Measurements from ENCODE around the gene SHOX. TPM values are rescaled to one million over a fixed set of nuclear protein-coding genes. Genes with fewer than 3 reads are reported as not detected.

Gene SHOX
- polyA plus RNA-seq, 1 donor (not counting 4 experiments of a cell fraction or from before 2014, with no cell fraction given): not detected

DNA sequence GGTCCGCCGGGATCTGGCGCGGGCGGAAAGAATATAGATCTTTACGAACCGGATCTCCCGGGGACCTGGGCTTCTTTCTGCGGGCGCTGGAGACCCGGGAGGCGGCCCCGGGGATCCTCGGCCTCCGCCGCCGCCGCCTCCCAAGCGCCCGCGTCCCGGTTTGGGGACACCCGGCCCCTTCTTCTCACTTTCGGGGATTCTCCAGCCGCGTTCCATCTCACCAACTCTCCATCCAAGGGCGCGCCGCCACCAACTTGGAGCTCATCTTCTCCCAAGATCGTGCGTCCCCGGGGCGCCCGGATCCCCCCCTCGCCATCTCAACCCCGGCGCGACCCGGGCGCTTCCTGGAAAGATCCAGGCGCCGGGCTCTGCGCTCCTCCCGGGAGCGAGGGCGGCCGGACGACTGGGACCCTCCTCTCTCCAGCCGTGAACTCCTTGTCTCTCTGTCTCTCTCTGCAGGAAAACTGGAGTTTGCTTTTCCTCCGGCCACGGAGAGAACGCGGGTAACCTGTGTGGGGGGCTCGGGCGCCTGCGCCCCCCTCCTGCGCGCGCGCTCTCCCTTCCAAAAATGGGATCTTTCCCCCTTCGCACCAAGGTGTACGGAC is 482 bp upstream of the SHOX start:
- Histone ChIP-seq H3K9ac (ENCODE audit: control insufficient read depth, extremely low read depth, insufficient read depth, low read length) (no peak overlapping the region), H3K27ac (ENCODE audit: control insufficient read depth, insufficient read depth, low read length) (no peak overlapping the region), H3K9me1 (ENCODE audit: control insufficient read depth, extremely low read depth, insufficient read depth, low read length) (no peaks in the 10 kb centered on the region), H3K4me1 (ENCODE audit: control insufficient read depth, extremely low read depth, insufficient read depth, low read length) (no peaks in the 10 kb centered on the region), H3K4me2 (ENCODE audit: control insufficient read depth, extremely low read depth, insufficient read depth, low read depth, low read length) (no peak overlapping the region), H2AFZ (ENCODE audit: control insufficient read depth, low read length) (no peak overlapping the region), H3K9me3 (ENCODE audit: control insufficient read depth, low read depth, low read length) (no peaks in the 10 kb centered on the region), H3K27me3 (ENCODE audit: control insufficient read depth, extremely low read depth, insufficient read depth, low read length) (peaks cover 72% of the 10 kb centered on the region), H3K4me3 (ENCODE audit: control insufficient read depth in 2 of 3, extremely low read depth in 1 of 3, insufficient read depth in 2 of 3, low read depth in 1 of 3, low read length in 3 of 3) (no peak overlapping the region), H4K20me1 (ENCODE audit: control insufficient read depth, extremely low read depth, insufficient read depth, low read length) (no peaks in the 10 kb centered on the region), H3K79me2 (ENCODE audit: control insufficient read depth, insufficient read depth, low read length) (no peaks in the 10 kb centered on the region), H3K36me3 (ENCODE audit: control insufficient read depth in 2 of 2, extremely low read depth in 1 of 2, insufficient read depth in 2 of 2, low read length in 2 of 2) (no peaks in the 10 kb centered on the region)
- no peak for FAIRE-seq
- no peak for TF ChIP-seq EZH2 (IDR thresholded peaks at IDR 0.05; ENCODE audit: low read length)
- TF ChIP-seq, protein P1, sequence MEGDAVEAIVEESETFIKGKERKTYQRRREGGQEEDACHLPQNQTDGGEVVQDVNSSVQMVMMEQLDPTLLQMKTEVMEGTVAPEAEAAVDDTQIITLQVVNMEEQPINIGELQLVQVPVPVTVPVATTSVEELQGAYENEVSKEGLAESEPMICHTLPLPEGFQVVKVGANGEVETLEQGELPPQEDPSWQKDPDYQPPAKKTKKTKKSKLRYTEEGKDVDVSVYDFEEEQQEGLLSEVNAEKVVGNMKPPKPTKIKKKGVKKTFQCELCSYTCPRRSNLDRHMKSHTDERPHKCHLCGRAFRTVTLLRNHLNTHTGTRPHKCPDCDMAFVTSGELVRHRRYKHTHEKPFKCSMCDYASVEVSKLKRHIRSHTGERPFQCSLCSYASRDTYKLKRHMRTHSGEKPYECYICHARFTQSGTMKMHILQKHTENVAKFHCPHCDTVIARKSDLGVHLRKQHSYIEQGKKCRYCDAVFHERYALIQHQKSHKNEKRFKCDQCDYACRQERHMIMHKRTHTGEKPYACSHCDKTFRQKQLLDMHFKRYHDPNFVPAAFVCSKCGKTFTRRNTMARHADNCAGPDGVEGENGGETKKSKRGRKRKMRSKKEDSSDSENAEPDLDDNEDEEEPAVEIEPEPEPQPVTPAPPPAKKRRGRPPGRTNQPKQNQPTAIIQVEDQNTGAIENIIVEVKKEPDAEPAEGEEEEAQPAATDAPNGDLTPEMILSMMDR (optimal IDR thresholded peaks at IDR 0.05 in 1 of 3, IDR thresholded peaks at IDR 0.05 in 1 of 3, conservative IDR thresholded peaks at IDR 0.05 in 1 of 3; ENCODE audit: extremely low read depth in 1 of 3, insufficient read depth in 2 of 3, low read length in 3 of 3): no peak
- no peak for DNase-seq (ENCODE audit: low read depth, low spot score)
- dilution Hi-C loops (cut with MboI; ENCODE audit: extremely low pct_ligation_motif_present, low sequenced_read_pairs): no loop called here

DNA sequence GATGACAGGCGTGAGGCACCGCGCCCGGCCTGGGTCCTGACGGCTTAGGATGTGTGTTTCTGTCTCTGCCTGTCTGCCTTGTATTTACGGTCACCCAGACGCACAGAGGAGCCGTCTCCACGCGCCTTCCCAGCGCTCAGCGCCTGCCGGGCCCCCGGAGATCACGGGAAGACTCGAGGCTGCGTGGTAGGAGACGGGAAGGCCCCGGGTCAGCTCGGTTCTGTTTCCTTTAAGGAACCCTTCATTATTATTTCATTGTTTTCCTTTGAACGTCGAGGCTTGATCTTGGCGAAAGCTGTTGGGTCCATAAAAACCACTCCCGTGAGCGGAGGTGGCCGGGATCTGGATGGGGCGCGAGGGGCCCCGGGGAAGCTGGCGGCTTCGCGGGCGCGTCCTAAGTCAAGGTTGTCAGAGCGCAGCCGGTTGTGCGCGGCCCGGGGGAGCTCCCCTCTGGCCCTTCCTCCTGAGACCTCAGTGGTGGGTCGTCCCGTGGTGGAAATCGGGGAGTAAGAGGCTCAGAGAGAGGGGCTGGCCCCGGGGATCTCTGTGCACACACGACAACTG is 1.3 kb downstream of the SHOX start:
- Histone ChIP-seq H3K27ac (ENCODE audit: control insufficient read depth, insufficient read depth, low read length) (no peak overlapping the region), H3K4me2 (ENCODE audit: control insufficient read depth, extremely low read depth, insufficient read depth, low read depth, low read length) (no peak overlapping the region), H3K9me3 (ENCODE audit: control insufficient read depth, low read depth, low read length) (no peaks in the 10 kb centered on the region), H3K27me3 (ENCODE audit: control insufficient read depth, extremely low read depth, insufficient read depth, low read length) (peaks cover 81% of the 10 kb centered on the region), H3K36me3 (ENCODE audit: control insufficient read depth in 2 of 2, extremely low read depth in 1 of 2, insufficient read depth in 2 of 2, low read length in 2 of 2) (no peaks in the 10 kb centered on the region), H3K4me1 (ENCODE audit: control insufficient read depth, extremely low read depth, insufficient read depth, low read length) (no peaks in the 10 kb centered on the region), H3K9me1 (ENCODE audit: control insufficient read depth, extremely low read depth, insufficient read depth, low read length) (no peaks in the 10 kb centered on the region), H3K9ac (ENCODE audit: control insufficient read depth, extremely low read depth, insufficient read depth, low read length) (no peak overlapping the region), H2AFZ (ENCODE audit: control insufficient read depth, low read length) (no peak overlapping the region), H4K20me1 (ENCODE audit: control insufficient read depth, extremely low read depth, insufficient read depth, low read length) (no peaks in the 10 kb centered on the region), H3K4me3 (ENCODE audit: control insufficient read depth in 2 of 3, extremely low read depth in 1 of 3, insufficient read depth in 2 of 3, low read depth in 1 of 3, low read length in 3 of 3) (no peak overlapping the region), H3K79me2 (ENCODE audit: control insufficient read depth, insufficient read depth, low read length) (no peaks in the 10 kb centered on the region)
- dilution Hi-C loops (cut with MboI; ENCODE audit: extremely low pct_ligation_motif_present, low sequenced_read_pairs): no loop called here
- no peak for FAIRE-seq
- TF ChIP-seq, protein P1 (optimal IDR thresholded peaks at IDR 0.05 in 1 of 3, IDR thresholded peaks at IDR 0.05 in 1 of 3, conservative IDR thresholded peaks at IDR 0.05 in 1 of 3; ENCODE audit: extremely low read depth in 1 of 3, insufficient read depth in 2 of 3, low read length in 3 of 3): no peak
- no peak for TF ChIP-seq EZH2 (IDR thresholded peaks at IDR 0.05; ENCODE audit: low read length)
- DNase-seq (ENCODE audit: low read depth, low spot score): no peak

All from keratinocyte (primary cell).